NK-92 (cell line): ENCODE measurements around the gene MED16.

Source experiments
- DNase-seq: peaks from one replicate; lab custom pipeline; 2025; ENCODE audit not compliant: unreplicated experiment; lab: John Stamatoyannopoulos, UW

The MED16 gene

DNA sequence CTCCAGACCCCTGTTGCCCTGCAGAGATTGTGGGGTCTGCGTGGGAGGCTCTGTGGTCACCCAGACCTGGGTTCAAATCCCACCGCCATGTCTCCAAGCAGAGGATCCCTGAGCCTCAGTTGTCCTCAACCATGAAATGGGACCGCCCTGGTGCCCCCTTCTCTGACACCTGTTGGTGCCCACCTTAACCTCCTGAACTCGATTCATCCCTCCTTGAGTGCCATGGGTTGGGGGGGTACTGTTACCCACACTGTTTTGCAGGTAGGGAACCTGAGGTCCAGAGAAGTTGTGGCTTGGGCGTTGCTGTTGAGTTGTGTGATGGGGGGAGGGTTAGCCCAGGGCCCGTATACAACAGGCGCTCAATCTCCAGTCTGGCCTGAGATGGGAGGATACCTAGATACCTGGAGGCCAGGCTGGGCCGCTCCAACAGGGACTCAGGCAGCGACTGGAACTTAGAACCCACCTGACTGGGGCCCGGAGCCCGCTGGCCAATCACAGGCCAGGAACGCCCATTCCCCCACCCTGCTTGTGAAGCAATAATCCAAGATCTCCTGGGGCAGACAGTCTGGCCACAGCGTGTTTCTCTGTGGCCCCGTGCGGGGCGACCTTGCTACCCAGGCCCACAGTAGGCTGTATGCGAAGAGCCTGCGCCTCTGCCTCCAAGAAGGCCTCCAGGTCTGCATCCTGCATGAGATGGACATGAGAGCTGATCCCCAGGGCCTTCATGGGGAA is 35.6 kb upstream of the MED16 start:
- no peak for DNase-seq

DNA sequence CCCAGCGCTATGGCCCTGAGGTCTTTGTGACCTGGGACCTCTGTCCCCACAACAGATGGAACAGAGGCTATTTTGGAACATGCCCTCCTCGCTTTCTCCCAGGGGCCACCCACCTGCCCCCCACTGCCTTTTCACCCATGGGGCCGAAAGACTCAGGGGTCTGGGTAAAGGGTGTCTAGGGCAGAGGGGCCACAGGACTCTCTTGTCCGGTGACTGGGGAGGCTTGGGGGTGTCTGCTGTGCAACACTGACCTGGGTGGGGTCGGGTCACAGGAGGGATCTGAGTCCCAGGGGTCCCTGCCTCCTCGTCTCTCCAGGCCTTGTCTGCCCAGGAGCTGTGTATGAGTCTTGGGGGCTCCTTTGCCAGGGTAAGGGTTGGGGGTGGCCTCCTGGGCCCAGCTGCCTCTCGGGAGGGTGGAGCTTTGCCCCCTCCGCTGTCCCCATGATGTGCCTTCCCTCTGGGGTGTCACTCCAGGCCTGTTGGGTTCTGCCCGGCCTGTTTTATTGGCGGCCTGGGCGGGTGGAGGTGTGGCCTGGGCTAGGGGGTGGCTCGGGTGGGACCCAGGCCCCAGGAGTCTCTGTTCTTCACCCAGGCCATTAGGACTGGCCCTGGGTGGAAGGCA is 34.9 kb upstream of the MED16 start:
- DNase-seq = no peak

DNA sequence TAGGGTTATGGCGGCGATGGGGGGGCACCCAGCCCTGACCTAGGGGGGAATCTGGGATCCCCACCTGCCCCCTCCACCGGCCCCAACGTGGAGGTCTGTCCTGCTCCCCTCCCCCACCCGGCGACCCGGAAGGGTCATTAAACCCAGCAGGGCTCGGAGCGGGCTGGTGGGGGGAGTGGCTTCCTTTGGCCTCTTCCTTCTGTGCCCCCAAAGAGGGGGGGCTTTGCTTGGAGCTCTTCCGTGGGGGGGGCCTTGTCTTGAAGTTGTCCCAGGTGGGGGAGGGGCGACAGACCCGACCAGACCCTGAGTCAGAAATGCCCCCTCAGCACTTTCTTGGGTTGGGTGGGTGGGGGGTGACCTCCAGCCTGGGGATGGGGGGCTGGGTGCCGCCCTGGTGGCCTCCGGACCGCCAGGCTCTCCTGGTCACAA is 34.4 kb upstream of the MED16 start:
- no peak for DNase-seq

DNA sequence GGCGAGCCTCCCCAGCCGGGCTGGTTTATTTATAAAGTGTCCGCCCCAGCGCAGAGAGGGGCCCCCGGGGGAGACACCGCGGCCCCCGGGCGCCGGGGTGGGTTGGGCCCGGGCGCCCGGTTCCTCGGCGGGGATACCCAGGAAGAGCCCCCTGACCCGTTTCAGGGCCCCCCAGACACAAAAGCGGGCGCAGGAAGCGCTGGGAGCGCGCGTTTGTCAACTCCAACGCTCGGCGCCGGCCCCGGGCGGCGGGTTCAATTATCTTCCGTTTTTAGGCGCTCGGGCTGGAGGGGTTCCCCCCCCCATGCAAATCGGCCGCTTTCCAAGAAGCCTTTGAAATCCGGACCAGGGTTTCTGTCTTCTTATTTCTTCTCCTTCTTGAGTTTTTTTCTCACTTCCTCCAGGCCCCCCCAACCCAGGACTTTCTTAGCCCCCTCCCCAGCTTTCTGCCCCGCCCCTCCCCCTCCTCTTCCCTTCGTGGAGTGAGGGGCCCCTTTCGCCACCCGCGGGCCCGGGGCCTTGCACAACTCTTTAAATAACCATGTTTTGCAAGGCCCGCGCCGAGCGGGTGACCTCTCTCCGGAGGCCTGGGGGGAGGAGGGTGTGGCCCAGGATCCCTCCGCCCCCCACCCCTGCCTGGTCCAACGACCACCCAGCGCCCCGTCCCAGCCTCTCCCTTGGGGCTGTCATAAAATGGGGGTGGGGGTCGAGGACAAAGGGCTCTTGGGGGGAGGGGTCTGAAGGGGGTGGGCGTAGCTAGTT is 33.8 kb upstream of the MED16 start:
- DNase-seq = no peak

DNA sequence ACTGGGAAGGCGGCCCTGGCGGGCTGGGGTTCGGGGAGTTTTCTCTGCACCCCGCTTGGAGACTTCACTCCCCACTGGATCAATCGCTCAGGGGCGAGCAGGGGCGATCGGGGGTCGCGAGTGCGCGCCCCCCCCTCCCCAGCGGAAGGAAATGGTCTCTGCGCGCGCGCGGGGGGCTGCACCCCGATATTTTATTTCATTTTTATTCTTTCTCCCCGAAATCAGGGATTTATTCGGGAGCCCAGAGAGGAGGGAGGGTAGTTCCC is 33.3 kb upstream of the MED16 start:
- DNase-seq = no peak

DNA sequence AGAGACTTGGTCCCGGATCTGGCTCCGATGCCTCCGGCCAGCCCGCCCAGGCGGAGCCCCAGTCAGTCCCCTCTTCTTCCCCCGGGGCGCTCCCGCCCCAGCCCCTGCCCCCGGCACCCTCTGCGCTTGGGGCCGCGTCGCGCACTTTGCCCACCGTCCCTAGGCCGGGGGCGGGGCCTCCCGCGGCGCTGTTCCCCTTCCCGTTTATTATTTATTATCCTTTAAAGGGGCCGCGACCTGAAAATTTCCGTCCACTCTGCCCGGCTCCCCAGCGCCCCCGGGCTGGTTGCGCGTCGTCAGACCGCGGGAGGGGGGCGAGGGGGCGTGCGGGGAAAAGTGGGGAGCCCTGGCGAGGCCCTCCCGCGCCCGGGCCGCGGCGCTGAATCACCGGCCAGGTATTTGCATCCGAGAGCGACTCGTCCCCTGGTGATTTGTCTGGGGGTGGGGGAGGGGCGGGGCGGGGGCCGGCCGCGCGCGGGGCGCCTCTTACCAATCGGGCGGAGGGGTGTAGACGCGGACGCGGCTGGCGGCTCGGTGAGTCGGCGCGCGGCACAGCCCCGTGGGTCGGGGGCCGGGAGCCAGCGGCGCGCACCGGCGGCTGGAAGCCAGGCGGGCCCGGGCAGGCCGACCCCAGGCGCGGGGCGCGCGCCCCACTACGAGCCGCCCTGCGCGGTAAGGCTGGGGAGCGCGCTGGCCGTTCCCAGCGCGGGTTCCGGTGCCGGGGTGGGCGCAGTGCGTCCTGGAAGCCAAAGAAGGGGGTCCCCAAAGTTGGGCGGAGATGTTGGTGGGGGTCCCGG is 32.7 kb upstream of the MED16 start, which contains the start of gene ARID3A:
Gene ARID3A (plus strand): TSS at position 510 of the 797 bp plus-strand sequence. CDS start 3,494 bp downstream, outside the sequence.
- no peak for DNase-seq

DNA sequence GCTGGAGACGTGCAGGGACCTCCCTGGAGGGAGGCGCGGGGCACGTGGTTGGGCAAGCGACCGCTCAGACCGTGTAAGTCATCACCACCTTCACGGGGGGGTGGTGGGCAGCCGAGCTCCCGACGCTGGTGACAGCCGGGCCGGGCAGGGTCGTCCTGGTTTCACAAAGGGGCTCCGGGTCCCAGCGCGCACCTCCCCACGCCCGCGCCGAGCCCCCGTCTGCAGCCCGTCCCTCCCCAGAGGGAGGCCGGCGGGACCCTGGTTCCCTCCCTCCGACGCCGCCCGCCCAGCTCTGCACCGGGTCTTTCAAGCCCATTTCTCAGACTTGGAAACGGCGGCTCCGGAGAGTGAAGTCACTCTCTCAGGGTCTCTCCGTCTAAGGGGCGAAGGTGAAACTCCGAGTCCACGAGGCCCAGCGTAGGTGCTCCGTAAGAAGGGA is 32.1 kb upstream of the MED16 start:
- DNase-seq = no peak

DNA sequence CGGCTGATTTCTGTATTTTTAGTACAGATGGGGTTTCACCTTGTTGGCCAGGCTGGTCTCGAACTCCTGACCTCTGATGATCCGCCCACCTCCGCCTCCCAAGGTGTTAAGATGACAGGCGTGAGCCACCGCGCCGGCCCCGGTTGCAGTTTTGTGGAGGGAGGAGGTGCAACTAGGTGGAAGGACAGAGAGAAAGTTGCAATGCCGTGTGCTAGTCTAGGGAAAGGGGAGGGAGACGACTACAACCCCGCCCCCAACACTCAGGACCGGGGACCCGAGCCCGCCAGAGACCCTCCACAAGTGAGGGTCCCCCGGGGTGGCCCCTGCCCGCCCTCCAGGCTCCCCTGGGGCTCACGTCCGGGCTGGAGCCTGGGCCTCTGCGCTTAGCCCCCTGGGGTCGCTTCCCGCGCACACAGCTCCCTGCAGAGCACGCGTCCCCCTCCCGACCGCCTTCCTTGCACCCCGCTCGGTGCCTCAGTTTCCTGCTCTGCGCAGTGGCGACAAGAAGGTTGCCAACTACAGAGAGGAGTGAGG is 31.6 kb upstream of the MED16 start:
- no peak for DNase-seq

DNA sequence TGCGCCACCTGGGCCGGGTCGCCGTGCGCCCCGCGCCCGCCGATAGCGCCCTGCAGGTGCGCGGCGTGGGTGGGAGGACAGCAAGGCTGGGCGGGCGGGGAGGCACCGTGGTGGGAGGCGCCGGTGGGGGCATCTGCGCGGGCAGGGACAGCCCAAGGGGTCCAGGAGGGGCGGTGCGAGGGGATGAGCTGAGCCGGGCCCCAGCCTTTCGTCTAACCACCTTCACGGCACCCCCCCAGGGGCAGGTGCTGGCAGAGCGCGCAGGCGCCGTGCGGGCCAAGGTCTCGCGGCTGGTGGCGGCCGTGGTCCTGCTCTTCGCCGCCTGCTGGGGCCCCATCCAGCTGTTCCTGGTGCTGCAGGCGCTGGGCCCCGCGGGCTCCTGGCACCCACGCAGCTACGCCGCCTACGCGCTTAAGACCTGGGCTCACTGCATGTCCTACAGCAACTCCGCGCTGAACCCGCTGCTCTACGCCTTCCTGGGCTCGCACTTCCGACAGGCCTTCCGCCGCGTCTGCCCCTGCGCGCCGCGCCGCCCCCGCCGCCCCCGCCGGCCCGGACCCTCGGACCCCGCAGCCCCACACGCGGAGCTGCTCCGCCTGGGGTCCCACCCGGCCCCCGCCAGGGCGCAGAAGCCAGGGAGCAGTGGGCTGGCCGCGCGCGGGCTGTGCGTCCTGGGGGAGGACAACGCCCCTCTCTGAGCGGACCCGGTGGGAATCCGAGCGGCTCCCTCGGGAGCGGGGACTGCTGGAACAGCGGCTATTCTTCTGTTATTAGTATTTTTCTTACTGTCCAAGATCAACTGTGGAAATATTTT is 27.3 kb upstream of the MED16 start:
- DNase-seq = no peak

DNA sequence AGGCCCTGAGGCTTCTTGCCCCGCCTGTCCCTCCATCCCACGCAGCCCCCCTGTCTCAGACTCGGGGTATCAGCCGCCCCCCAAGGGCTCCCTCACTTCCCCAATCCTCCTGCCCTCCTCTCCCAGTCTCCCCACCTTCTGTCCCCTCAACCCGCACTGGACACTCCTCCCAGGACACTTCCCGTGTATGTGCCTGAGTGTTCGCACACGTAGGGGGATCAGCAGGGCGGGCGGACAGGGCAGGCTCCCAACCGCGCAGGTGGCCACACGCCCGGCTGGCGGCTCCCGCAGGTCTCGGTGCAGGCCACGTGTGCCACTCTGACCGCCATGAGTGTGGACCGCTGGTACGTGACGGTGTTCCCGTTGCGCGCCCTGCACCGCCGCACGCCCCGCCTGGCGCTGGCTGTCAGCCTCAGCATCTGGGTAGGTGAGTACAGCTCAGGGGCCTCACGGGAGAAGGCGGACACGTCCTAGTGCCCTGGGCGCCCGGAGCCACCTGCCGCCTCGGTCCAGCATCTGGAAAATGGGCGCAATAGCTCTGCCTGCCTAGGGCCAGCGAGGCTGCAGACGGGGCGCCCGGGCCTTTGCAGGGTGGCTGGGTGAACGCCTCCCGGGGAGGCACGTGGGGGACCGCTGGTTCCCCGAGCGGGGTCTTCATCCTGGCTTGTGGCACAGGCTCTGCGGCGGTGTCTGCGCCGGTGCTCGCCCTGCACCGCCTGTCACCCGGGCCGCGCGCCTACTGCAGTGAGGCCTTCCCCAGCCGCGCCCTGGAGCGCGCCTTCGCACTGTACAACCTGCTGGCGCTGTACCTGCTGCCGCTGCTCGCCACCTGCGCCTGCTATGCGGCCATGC is 26.4 kb upstream of the MED16 start:
- DNase-seq = no peak

DNA sequence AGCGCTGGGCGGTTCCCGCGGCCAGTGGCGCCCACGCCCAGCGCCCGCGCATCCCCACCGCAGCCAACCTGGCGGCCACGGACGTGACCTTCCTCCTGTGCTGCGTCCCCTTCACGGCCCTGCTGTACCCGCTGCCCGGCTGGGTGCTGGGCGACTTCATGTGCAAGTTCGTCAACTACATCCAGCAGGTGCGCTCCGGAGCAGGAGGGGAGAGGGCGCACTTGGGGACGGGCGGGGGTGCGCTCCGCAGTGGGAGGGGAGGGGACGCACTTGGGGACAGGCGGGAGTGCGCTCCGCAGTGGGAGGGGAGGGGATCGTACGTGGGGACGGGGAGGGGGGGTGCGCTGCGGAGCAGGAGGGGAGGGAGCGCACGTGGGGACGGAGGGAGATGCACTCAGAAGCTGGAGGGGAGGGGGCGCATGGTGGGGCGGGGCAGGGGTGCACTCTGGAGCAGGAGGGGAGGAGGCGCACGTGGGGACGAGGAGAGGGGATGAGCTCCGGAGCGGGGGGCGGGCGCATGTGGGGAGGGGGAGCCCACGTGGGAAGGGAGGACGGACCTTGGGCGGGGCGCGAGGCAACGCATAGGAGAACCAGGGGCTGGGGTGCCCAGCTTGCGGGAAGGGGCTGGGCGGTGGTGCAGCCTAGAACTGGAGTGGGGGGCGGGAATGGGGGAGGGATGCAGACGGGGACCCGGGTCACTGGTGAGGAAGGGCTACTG is 25.7 kb upstream of the MED16 start:
- no peak for DNase-seq

DNA sequence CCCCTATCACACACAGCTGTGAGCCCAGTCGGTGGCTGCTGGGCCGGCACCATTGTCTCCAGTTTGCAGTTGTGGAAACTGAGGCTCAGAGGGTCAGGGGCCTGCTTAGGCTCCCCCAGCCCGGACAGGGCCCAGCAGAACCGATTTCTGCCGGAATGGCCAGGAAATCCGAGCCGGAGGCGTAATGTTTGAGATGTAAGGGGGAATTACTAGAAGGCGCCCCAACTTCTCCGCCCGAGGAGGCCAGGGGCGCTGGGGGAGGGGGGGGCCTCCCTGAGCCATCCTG is 25.1 kb upstream of the MED16 start:
- DNase-seq = no peak

DNA sequence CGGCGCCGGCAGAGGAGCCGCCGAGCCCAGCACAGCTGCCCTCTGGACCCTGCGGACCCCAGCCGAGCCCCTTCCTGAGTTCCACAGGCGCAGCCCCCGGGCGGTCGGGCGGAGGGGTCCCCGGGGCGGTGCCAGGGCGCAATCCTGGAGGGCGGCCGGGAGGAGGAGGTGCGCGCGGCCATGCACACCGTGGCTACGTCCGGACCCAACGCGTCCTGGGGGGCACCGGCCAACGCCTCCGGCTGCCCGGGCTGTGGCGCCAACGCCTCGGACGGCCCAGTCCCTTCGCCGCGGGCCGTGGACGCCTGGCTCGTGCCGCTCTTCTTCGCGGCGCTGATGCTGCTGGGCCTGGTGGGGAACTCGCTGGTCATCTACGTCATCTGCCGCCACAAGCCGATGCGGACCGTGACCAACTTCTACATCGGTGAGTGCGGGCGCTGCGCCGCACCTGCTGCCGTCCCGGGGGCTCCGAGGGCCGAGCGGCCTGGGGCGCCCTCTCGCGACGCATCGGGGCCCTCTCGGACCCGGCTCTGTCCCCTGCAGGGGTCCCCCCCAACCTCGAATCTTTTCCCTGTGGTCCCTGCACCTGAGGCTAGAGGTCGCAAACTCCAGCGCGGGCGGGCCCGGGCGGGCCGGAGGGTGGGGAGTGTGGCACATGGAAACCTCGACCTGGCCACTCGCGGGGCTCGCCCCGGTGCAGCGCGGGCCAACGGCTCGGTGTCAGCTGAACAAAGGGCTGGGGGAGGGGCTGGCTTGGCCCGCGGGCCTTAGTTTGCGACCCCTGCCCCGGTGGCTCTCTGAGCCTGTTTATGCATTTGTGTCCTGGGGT is 24.6 kb upstream of the MED16 start, which contains the start of gene KISS1R:
Gene KISS1R (plus strand): TSS at position 11 of the 829 bp plus-strand sequence. CDS start 170 bp downstream, at position 181.
- no peak for DNase-seq

DNA sequence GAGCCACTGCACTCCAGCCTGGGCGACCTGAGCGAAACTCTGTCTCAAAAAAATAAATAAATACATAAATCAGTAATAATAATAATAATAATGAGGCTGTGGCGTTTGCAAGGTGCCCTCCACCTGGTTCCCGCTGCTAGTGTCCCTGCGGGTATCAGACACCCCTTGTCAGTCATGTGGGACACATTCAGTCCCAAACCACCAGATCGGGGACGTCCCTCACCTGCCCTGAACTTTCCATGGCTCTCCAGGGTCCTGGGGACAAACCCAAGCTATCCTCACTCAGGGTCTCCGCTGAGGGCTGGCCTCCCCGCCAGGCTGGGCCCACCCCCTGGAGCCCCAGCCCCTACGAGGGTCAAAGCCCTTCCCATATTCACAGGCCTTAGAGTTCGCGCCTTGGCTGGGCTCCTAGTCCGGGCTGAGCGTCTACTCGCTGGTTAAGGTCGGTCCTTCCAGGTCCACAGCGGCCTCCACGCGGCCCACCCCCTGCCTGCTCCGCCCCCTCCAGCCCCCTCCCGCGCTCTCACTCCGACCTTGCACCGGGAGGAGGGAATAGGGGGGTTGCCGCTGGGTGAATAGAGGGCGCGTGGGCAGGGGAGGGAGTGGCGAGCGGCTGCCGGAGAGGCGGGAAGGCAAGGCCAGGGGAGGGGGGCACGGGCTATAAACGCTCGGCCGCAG is 23.8 kb upstream of the MED16 start:
- DNase-seq = no peak

DNA sequence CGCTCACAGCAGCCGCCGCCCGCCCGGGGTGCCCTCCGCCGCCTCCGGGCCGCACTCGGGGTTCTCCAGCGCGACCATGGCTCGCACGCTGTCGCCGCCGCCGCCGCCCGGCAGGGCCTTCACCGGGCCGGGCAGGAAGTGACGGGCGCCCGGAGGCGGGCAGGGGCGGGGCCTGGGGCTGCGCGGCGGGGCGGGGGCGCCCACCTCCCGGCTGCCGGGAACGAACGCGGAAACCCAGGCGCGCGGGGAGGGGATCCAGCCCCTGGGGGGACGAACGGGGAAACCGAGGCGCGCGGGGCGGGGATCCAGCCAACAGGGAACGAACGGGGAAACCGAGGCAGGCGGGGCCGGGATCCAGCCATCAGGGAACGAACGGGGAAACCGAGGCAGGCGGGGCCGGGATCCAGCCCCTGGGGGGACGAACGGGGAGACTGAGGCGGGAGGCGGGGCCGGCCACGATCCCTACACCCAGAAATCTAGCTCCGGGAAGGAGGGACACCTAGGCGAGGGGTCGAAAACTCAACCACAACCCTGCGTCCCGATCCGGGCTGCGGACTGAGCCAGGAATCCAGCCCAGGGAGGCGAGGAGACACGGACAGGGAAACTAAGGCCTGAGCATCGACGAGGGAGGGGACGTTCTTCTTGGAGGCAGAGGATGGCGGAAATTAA is 20.2 kb upstream of the MED16 start, which contains the start of gene R3HDM4:
Gene R3HDM4 (minus strand): TSS at position 140 of the 669 bp plus-strand sequence. CDS start 62 bp downstream, at position 78.
- no peak for DNase-seq

DNA sequence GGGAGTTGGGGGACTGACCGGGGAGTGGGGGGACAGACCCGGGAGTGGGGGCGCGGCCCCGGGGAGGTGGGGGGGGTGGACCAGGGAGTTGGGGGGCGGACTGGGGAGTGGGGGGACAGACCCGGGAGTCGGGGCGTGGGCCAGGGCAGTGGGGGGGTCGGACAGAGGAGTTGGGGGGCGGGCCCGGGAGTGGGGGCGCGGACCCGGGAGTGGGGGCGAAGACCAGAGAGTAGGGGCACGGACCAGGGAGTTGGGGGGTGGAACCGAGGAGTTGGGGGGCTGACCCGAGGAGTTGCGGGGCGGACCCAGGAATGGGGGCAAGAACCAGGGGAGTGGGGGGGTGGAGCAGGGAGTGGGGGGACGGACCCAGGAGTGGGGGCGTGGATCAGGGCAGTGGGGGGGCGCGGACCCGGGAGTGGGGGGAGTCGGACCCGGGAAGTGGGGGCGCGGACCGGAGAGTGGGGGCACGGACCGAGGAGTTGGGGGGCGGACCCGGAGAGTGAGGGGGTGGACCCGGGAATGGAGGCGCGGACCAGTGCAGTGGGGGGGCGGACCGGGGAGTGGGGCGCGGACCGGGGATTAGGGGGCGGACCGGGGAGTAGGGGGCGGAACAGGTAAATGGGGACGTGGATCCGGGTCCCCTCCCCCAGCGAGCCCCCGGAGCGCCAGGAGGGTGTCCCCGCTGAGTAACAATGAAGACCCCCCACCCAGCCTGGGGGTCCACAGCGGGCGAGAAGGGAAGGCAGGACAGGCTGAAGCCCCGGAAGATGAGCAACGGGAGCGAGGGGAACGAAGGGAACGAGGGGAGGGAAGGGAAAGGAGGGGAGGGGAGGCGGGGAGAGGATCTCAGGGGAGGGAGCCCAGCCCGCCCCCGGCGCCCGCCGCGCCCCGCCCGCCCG is 19.4 kb upstream of the MED16 start:
- no peak for DNase-seq
